Measurements from ENCODE around the gene EFNB1. TPM values are rescaled to one million over a fixed set of nuclear protein-coding genes. Genes with fewer than 3 reads are reported as not detected.

EFNB1 gene
- polyA plus RNA-seq, 1 donor = 45.9 TPM

- peak; percentile 63 for DNase-seq (ENCODE audit: low read depth)
Measured at GRCh38 chrX:68827848-68828624, 785 bp upstream of the EFNB1 start.

DNA sequence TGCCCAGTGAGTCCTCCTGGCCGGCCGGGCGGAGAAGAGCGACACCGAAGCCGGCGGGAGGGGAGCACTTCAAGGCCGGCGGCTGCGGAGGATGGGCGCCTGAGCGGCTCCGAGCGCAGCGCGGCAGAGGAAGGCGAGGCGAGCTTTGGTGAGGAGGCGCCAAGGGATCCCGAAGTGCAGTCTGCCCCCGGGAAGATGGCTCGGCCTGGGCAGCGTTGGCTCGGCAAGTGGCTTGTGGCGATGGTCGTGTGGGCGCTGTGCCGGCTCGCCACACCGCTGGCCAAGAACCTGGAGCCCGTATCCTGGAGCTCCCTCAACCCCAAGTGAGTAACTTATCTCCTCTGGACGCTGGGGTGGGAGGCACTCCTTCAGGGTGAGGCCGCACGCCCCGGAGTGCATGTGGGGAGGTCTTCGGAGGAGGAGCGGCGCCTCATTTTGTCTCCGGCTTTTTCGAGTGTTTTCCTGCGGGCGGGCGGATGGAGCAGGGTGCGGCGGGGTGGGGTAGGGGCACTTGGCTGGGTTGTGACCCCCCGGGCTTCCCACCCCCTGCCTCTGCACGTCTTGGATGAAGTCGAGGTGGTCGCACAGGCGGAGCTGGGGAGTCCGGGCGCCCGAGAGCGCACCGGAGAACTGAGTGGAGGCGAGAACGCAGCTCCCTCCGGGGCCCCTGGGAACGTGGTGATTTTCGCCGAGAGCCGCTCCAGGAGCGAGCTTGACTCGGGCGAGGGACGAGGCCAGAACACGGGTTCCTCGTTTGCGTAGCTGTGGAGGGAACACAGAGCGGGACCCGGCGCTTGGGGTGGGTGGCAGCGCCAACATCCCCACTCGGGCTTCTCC is 979 bp downstream of the EFNB1 start:
- no peak for DNase-seq (ENCODE audit: low read depth)

GRCh38 chrX:68830419-68831404 is 1.9 kb downstream of the EFNB1 start:
- DNase-seq (ENCODE audit: low read depth) = no peak

DNA sequence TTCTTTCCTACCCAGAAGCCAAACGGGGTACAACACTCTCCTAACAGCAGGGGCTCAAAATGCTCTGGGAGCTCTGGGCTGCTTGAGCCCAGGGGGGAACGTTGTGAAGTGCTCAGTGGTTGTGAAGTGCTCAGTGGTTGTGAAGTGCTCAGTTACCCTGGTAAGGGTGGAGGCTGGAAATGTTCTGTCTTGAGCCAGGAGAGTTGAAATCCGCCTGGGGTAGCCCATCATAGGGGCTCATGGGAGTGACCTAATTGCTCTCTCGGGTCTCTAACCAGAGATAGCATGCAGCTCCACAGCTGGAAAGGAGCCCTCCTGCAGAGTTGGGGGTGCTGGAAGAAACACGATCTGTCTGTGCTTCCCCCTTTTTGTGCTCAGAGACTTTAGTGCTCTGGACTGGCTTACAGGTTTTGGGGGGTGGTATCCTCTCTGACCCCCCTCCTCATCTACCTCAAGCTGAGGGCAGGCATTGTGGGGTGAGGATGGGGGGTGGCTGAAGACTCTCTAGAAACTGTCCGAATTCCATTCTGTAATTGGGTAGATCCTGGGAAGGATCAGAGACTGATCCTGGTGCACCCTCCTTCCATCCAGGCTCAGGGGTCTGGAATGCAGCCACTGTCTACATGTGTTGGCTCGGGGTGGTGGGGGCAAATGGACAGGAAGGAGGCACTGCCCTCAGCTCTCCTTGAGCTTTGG is 2.7 kb downstream of the EFNB1 start:
- no peak for DNase-seq (ENCODE audit: low read depth)

DNA sequence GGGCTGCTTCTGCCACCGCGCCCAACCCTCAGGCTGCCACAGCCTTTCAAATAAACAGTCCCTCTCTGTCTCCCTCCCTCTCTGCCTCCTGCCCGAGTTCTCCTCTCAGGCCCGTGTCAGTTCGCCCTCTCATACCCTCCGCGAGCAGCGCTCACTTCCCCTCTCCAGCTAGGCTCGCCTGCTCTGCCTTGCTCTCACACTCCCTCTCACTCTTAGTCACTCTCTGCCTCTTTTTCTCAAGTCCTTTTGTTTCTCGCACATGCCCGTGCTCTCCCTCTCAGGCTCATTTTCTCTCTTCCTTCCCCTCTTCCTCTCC is 3.2 kb downstream of the EFNB1 start:
- DNase-seq (ENCODE audit: low read depth) = no peak

- DNase-seq (ENCODE audit: low read depth) = no peak
Measured at GRCh38 chrX:68832516-68833447, 4.0 kb downstream of the EFNB1 start.

DNA sequence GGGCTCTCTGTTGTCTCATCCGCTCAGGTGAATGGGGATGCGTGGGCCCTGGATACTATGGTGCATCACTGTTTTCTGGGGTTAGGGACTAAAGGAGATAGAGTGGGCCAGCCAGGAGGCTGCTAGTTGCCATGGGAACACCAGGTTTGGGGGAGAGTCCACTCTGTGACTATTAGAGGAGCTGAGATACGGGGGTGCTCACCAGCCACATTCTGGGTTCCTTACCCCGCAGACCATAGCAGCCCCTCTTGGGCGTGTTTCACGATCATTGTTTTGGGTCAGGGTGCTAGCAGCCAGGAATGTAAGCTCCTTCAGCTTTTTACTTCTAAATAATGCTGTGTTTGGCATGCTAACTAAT is 4.6 kb downstream of the EFNB1 start:
- DNase-seq (ENCODE audit: low read depth) = no peak

- no peak for DNase-seq (ENCODE audit: low read depth)
Measured at GRCh38 chrX:68833855-68834331, 5.1 kb downstream of the EFNB1 start.

DNA sequence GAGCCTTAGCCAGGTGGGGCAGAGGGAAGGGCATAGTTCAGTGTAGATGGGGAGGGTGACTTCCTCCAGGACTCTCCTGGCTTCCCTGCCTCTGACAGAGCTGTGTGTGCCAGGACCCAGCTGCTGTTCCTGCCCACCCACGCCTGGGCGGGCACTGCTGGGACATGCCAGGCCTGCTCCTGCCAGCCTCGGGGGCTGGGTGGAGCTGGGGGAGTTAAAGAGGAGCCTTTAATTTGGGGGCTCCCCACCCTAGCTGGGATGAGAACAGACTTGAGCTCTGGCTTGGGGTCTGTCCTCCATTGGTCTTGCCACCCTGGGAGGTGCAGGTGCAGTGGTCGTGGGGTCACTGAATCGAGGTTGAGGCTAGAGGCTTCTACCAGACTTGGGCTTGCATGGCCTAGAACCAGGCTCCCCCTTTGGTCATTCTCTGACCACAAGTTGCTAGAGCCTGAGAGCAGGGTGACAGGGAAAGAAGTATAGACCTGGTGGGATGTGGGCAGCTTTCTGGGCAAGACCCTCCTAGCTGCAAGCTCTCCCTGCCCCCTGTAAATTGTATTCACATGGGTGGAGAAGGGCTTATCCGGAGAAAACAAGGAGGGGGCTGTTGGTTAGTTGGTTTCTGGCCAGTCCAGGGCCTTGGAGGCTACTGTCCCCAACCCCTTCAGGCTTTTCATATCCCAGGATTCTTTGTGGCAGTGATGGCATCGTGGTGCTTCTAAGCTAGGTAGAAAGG is 5.7 kb downstream of the EFNB1 start:
- DNase-seq (ENCODE audit: low read depth) = no peak

- DNase-seq (ENCODE audit: low read depth) = no peak
Measured at GRCh38 chrX:68835104-68835442, 6.3 kb downstream of the EFNB1 start.

GRCh38 chrX:68835468-68835867 is 6.6 kb downstream of the EFNB1 start:
- DNase-seq (ENCODE audit: low read depth) = no peak

GRCh38 chrX:68837119-68837518 is 8.3 kb downstream of the EFNB1 start:
- no peak for DNase-seq (ENCODE audit: low read depth)

DNA sequence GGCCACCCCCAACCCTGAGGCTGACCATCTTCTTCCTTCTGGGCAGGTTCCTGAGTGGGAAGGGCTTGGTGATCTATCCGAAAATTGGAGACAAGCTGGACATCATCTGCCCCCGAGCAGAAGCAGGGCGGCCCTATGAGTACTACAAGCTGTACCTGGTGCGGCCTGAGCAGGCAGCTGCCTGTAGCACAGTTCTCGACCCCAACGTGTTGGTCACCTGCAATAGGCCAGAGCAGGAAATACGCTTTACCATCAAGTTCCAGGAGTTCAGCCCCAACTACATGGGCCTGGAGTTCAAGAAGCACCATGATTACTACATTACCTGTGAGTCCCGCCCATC is 9.7 kb downstream of the EFNB1 start:
- no peak for DNase-seq (ENCODE audit: low read depth)

- no peak for DNase-seq (ENCODE audit: low read depth)
Measured at GRCh38 chrX:68839771-68840170, 10.9 kb downstream of the EFNB1 start.

GRCh38 chrX:68840256-68840655 is 11.4 kb downstream of the EFNB1 start:
- DNase-seq (ENCODE audit: low read depth) = no peak

DNA sequence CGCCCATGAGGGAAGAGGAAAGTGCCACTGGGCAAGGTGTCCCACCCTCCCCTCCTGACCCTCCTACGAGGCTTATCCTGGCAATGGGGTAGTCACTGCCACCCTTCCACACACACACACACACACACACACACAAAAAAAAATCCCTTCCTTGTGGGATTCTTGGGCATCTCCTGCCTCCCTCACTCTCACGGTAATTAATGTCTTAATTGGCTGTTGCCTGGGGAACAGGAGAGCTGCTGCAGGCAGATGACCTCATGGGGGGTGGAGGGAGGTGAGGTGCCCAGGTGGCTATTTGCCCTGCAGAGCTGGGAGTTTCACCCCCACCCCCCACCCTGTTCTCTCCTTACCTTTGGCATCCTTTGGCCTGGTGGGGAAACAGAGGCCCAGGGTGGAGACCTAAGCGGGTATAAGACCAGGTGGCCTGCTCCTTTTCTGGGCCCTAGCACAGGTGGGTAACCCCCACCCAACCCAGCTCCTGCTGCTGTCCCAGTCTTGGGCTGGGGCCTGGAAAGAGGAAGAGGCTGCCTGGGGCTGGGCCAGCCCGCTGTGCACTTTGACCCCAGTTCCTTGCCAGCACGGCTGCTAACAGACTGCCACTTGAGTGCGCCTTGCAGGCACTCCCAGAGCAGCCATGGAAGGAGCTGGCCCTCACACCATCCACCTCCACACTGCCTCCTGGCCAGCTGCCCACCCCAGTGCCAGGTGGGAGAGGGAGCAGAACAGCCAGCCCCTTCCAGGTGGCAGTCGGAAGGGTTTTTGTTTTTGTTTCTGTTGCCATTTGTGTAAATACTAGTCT is 12.6 kb downstream of the EFNB1 start:
- no peak for DNase-seq (ENCODE audit: low read depth)

GRCh38 chrX:68842351-68842750 is 13.5 kb downstream of the EFNB1 start:
- no peak for DNase-seq (ENCODE audit: low read depth)

DNA sequence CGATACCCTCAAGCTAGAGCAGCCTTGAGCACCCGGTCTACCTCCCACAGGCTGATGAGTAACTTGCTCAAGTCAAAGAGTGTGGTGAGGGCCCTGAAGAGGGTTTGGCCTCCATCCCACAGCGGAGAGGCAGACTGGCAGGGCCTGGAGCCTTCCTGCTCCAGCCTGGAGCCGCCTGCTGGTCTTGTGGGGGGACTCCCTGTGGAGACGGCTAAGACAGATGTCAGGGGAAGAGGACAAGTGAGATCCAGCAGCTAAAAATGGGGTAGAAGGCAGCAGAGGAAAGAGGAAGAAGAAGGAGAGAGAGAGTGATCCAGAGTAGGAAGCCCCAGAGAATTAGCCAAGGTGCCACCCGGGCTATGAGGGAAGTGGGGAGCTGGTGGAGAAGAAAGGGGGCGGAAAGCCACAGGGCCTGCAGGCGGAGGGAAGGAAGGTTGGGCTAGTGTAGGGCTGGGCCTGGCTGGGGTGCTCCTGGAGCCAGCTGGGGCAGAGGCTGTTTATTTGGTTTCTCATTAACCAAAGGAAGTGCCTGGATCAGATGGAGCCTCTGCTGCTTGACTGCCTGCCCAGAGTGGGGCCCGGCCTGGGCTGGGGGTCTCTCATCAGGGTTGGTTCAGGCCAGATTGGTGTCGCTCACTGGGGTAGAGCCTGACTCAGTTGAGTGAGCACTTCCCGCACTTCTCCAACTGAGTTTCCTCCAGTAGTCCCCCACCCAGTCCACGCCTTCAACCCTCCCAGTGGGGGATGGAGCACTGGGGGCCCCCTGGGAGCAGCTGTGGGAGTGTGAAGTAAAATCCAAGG is 14.2 kb downstream of the EFNB1 start:
- no peak for DNase-seq (ENCODE audit: low read depth)
